Ovary (tissue), 9 donors: ENCODE measurements around the gene MTHFD1L. TPM values are rescaled to one million over a fixed set of nuclear protein-coding genes. Genes with fewer than 3 reads are reported as not detected.
A peak's percentile ranks its signal among the peaks of the same experiment; 100 is the strongest.

Experiments used
- DNase-seq, 5 donors: peaks; one replicate each; pipeline ENCODE4 v3.0.0-alpha.2; 2019 to 2020
- H3K27ac ChIP-seq, 2 donors: fragments of 200-600 bp; one replicate each; pipeline versions ENCODE4 v1.5.1 to v1.8.0; 2019 to 2022
- H3K27me3 ChIP-seq: fragments of 200-600 bp; one replicate; pipeline ENCODE4 v1.8.0; 2022
- H3K36me3 ChIP-seq: fragments of 200-600 bp; sonication (generic); one replicate; pipeline ENCODE4 v1.5.1; 2019
- H3K4me1 ChIP-seq: one replicate; pipeline ENCODE4 v1.8.1; 2013; ENCODE audit warnings: mild to moderate bottlenecking, moderate library complexity; ENCODE audit not compliant: insufficient read depth
- H3K4me3 ChIP-seq: fragments of 200-600 bp; sonication (generic); one replicate; pipeline ENCODE4 v1.5.1; 2017
- H3K9me3 ChIP-seq, 2 donors: fragments of 200-600 bp in 1 of 2; sonication (generic) in 1 of 2; one replicate each; pipeline versions ENCODE4 v1.5.1 to v1.8.1; 2013 to 2019; ENCODE audit warnings: mild to moderate bottlenecking in 1 of 2, moderate library complexity in 1 of 2
- EP300 ChIP-seq: sonication (generic); formaldehyde crosslinking; IDR thresholded peaks from one replicate; pipeline ENCODE4 v1.6.1; 2017; ENCODE audit warnings: antibody characterized with exemption
- POLR2A ChIP-seq: fragments of 450-650 bp; IDR thresholded peaks from one replicate; pipeline ENCODE4 v1.6.1; 2017; ENCODE audit warnings: antibody characterized with exemption, mild to moderate bottlenecking, moderate library complexity
- whole genome bisulfite sequencing, 3 donors: extraction: QIAGEN DNeasy Blood & Tissue Kit in 1 of 3; methylation state at CpG; one replicate each; pipeline versions ENCODE4 v1.1.5 to v1.1.7; 2013 to 2017; 5-methylcytosine and 5-hydroxymethylcytosine counted together
- intact Hi-C, 4 donors: fragments of 100-400 bp; cut with DNase I; formaldehyde crosslinking; loops; one replicate each; pipeline versions ENCODE4 v1.11.0 to v1.15.1; 2022 to 2023
- polyA plus RNA-seq, 2 donors: library from polyadenylated mRNA; stranded (reverse); fragments of 200-250 nt in 1 of 2; fragments of 350-450 nt in 1 of 2; fragmentation: Illumina TruSeq in 1 of 2; extraction: RNeasy Lipid Tissue Mini Kit (QIAGEN cat#74804) in 1 of 2; gene quantifications; one replicate each; pipeline ENCODE4 v1.2.3, GENCODE V29; 2013 to 2014
- total RNA-seq, 7 donors: library from RNA; depleted of rRNA in 2 of 7; stranded (reverse); fragments of >200 nt in 2 of 7; fragmentation: NEBNext Ultra II Directional in 3 of 7; extraction: Animal tissue kit (Norgen Biotek cat#: 25700) in 3 of 7; gene quantifications; one replicate each; pipeline versions ENCODE4 v1.1.0 to v1.2.4, GENCODE V29; 2016 to 2023
- TF ChIP-seq, protein P1 (sequence below), 3 donors: fragments of 450-650 bp in 2 of 3; fragments of 200-600 bp in 1 of 3; IDR thresholded peaks; one replicate each; pipeline versions ENCODE4 v1.5.1 to v1.8.0; 2016 to 2022; ENCODE audit warnings: antibody characterized with exemption in 3 of 3, mild to moderate bottlenecking in 1 of 3
- donor health status: DM: no; HTN: no; CAD: no; lungs with moderate emphysema.
- donor health status: DM: no; HTN: no; CAD: no.
- donor health status: Bipolar disorder and iron deficiency.
- donor health status: DM: yes; HTN: yes; CAD: no.
- donor health status: DM: no; HTN: no; CAD: no.
- donor health status: DM: yes; HTN: yes; CAD: no.

The MTHFD1L gene
- total and polyA plus RNA-seq, 9 donors, result 13.0 to 91.1 (median 23.6) TPM

DNA sequence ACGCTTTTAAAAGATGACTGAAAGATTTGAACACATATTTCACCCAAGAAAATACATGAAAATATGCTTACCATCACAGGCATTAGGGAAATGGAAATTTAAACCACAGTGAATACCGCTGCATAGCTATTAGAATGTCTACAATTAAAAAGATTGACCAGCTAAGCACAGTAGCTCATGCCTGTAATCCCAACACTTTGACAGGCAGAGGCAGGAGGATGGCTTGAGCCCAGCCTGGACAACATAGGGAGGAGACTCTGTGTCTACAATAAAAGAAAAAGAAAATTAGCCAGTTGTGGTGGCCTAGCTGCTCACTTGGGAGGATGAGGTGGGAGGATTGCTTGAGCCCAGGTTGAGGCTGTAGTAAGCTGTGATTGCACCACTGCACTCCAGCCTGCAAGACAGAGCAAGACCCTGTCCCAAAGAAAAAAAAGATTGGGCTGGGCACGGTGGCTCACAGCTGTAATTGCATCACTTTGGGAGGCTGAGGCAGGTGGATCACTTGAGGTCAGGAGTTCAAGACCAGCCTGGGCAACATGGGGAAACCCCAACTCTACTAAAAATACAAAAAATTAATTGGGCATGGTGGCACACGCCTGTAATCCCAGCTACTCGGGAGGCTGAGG is 210.5 kb downstream of the MTHFD1L start:
- WGBS, 3 donors, result 87 to 95% (median 92%) methylated on average over 5 of the region's 5 CpGs

DNA sequence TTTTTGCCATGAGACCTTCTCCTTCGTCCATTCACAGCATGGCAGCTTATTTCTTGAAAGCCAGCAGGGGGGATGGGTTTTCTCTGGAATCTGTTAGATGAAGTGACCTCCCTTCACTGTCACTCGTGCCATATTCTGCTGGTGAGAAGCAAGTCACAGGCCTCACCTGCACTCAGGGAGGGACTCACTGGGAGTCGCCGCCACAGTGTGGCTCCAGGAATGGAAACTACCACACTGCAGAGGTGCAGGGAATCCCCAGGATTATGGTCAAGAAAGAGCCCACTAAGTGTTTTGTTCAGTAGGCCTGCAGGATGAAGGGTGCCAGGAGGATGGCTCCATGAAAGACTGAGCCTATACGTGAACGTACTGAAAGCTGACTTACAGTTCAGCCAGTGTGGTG is 213.2 kb downstream of the MTHFD1L start:
- peak in 1 of 5 donors; percentile 11 for DNase-seq
- TF ChIP-seq POLR2A, result no peak
- TF ChIP-seq, protein P1, sequence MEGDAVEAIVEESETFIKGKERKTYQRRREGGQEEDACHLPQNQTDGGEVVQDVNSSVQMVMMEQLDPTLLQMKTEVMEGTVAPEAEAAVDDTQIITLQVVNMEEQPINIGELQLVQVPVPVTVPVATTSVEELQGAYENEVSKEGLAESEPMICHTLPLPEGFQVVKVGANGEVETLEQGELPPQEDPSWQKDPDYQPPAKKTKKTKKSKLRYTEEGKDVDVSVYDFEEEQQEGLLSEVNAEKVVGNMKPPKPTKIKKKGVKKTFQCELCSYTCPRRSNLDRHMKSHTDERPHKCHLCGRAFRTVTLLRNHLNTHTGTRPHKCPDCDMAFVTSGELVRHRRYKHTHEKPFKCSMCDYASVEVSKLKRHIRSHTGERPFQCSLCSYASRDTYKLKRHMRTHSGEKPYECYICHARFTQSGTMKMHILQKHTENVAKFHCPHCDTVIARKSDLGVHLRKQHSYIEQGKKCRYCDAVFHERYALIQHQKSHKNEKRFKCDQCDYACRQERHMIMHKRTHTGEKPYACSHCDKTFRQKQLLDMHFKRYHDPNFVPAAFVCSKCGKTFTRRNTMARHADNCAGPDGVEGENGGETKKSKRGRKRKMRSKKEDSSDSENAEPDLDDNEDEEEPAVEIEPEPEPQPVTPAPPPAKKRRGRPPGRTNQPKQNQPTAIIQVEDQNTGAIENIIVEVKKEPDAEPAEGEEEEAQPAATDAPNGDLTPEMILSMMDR (IDR thresholded peaks at IDR 0.05), result no peak
- no peak for TF ChIP-seq EP300
- 94 to 96% (median 96%) methylated on average over 6 of the region's 6 CpGs for WGBS, 3 donors

More for the DNA sequence above, 210.5 kb downstream of the MTHFD1L start:
- Histone ChIP-seq H3K36me3 (no peaks in the 10 kb centered on the region), H3K4me1 (peaks cover 1% of the 10 kb centered on the region), H3K4me3 (no peak overlapping the region), H3K27me3 (no peaks in the 10 kb centered on the region), H3K27ac (no peak overlapping the region), H3K9me3 (no peaks in the 10 kb centered on the region)
- peak in 1 of 5 donors; percentile 2 for DNase-seq
- intact Hi-C loops, result no loop called here
- TF ChIP-seq, protein P1 (IDR thresholded peaks at IDR 0.05), result no peak
- TF ChIP-seq POLR2A, result no peak

DNA sequence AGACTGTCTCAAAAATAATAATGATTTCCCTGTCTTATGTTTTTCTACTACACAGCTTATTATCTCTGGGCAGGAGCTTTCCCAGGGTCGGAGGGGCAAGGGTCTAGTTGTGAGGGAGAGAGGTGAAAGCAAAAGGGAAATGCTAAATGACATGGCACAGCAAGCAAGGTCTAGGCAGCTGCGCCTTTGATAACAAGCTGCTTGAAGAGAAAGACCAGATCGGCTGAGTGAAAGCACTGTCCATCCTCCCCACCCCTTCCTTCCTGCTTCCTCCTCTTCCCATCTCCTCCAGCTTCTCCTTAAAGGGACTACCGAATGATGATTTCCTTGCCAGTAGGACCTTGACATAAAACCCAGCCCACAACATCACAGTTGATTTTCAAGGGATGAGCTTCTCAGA is 216.2 kb downstream of the MTHFD1L start:
- H3K4me3 ChIP-seq, result no peak overlapping the region
- no peaks in the 10 kb centered on the region for H3K9me3 ChIP-seq
- no peak for TF ChIP-seq POLR2A
- TF ChIP-seq, protein P1 (IDR thresholded peaks at IDR 0.05), result no peak
- no peak for TF ChIP-seq EP300
- H3K36me3 ChIP-seq, result no peaks in the 10 kb centered on the region
- 31 to 40% (median 35%) methylated on average over 4 of the region's 4 CpGs for WGBS, 3 donors
- DNase-seq, result peak in 1 of 5 donors; percentile 12
- intact Hi-C loops, result no loop called here
- H3K4me1 ChIP-seq, result no peaks in the 10 kb centered on the region
- H3K27me3 ChIP-seq, result no peaks in the 10 kb centered on the region
- no peak overlapping the region for H3K27ac ChIP-seq

More for the DNA sequence above, 213.2 kb downstream of the MTHFD1L start:
- no peaks in the 10 kb centered on the region for H3K27me3 ChIP-seq
- no peak overlapping the region for H3K27ac ChIP-seq
- H3K4me1 ChIP-seq, result no peaks in the 10 kb centered on the region
- intact Hi-C loops, result no loop called here
- no peak overlapping the region for H3K4me3 ChIP-seq
- H3K9me3 ChIP-seq, result no peaks in the 10 kb centered on the region
- no peaks in the 10 kb centered on the region for H3K36me3 ChIP-seq

DNA sequence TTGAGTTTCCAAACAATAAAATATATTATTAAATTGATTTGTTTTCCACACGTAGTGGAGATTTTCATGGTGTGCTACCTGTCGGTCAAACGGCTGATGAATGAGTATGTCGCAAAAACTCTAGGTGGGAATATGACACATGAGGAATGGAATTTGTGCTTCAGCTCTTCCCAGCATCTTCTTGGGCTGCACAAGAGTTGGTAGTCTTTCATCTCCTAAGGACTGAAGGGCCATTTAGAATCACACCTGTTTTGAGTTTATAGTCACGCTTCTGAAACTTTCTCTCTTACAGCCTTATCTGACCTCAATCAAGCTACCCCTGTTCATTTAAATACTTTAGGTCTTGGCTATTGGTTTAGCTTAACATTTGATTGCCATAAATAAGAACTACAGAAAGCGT is 216.6 kb downstream of the MTHFD1L start:
- H3K27me3 ChIP-seq, result no peaks in the 10 kb centered on the region

More for the DNA sequence above, 216.6 kb downstream of the MTHFD1L start:
- intact Hi-C loops, result no loop called here
- WGBS, 3 donors, result 91 to 92% (median 92%) methylated on average over 6 of the region's 6 CpGs
- no peak for TF ChIP-seq POLR2A
- no peak for TF ChIP-seq EP300
- TF ChIP-seq, protein P1 (IDR thresholded peaks at IDR 0.05), result no peak
- Histone ChIP-seq H3K4me1 (no peaks in the 10 kb centered on the region), H3K27ac (no peak overlapping the region), H3K9me3 (no peaks in the 10 kb centered on the region), H3K36me3 (no peaks in the 10 kb centered on the region), H3K4me3 (no peak overlapping the region)
- peak in 1 of 5 donors; percentile 6 for DNase-seq
